ENCODE data around the gene STK17B. TPM values are rescaled to one million over a fixed set of nuclear protein-coding genes. Genes with fewer than 3 reads are reported as not detected.

STK17B gene
- total and polyA plus RNA-seq, 9 of the 15 experiments (the other 6 are each of a cell fraction or from before 2014, with no cell fraction given), result 2.3 to 17.7 (median 8.5) TPM

DNA sequence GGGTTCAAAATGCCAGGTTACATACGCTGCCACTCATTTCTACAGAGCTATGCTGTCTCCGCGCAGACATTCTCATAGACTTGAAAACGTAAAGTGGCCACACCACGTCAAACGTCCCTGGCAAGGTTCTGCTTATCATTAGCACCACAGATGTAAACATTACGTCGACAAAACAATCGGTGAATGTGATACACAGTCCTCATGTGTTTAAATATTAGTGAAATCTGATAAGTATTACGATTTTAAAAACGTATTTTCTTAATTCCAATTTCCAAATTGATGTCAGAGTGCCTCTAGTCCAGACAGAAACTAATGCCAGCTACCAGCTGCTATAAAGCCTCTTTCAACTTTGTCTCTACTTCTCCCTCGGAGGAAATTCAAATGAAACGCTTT lies 1.2 kb downstream of the STK17B start (continued):
- TF ChIP-seq, protein P1, sequence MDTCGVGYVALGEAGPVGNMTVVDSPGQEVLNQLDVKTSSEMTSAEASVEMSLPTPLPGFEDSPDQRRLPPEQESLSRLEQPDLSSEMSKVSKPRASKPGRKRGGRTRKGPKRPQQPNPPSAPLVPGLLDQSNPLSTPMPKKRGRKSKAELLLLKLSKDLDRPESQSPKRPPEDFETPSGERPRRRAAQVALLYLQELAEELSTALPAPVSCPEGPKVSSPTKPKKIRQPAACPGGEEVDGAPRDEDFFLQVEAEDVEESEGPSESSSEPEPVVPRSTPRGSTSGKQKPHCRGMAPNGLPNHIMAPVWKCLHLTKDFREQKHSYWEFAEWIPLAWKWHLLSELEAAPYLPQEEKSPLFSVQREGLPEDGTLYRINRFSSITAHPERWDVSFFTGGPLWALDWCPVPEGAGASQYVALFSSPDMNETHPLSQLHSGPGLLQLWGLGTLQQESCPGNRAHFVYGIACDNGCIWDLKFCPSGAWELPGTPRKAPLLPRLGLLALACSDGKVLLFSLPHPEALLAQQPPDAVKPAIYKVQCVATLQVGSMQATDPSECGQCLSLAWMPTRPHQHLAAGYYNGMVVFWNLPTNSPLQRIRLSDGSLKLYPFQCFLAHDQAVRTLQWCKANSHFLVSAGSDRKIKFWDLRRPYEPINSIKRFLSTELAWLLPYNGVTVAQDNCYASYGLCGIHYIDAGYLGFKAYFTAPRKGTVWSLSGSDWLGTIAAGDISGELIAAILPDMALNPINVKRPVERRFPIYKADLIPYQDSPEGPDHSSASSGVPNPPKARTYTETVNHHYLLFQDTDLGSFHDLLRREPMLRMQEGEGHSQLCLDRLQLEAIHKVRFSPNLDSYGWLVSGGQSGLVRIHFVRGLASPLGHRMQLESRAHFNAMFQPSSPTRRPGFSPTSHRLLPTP (IDR thresholded peaks at IDR 0.05; ENCODE audit: borderline replicate concordance, extremely low read depth, insufficient read length), result no peak
- TF ChIP-seq GATAD2A (IDR thresholded peaks at IDR 0.05) (no peak), HNRNPUL1 (IDR thresholded peaks at IDR 0.05; ENCODE audit: low read length) (no peak), HNRNPL (IDR thresholded peaks at IDR 0.05; ENCODE audit: low read depth, low read length) (no peak), NCOA6 (IDR thresholded peaks at IDR 0.05) (no peak), RBM15 (IDR thresholded peaks at IDR 0.05; ENCODE audit: insufficient read depth, low read length) (no peak), NELFE (IDR thresholded peaks at IDR 0.05; ENCODE audit: insufficient read depth, insufficient read length) (no peak), ZNF124 (CRISPR knock-in tag; IDR thresholded peaks at IDR 0.05) (no peak), ZEB2 (IDR thresholded peaks at IDR 0.05) (no peak), KLF16 (IDR thresholded peaks at IDR 0.05) (no peak), RUNX1 (IDR thresholded peaks at IDR 0.05; ENCODE audit: low read depth) (no peak), RBBP5 (IDR thresholded peaks at IDR 0.05; ENCODE audit: borderline replicate concordance, insufficient read depth, low read length, poor library complexity, severe bottlenecking) (no peak), CEBPG (CRISPR knock-in tag; IDR thresholded peaks at IDR 0.05) (no peak), CEBPG (tag; conservative IDR thresholded peaks at IDR 0.05 in 1 of 2, IDR thresholded peaks at IDR 0.05 in 1 of 2) (no peak), TAL1 (IDR thresholded peaks at IDR 0.05) (peak; percentile 44), DMBX1 (CRISPR knock-in tag; IDR thresholded peaks at IDR 0.05; ENCODE audit: borderline replicate concordance) (no peak), SMARCE1 (IDR thresholded peaks at IDR 0.05) (no peak), TCF3 (CRISPR knock-in tag; IDR thresholded peaks at IDR 0.05) (peak; percentile 25; the same call in 1 of the 2 replicates), ZNF175 (CRISPR knock-in tag; IDR thresholded peaks at IDR 0.05; ENCODE audit: low read depth) (no peak)
- TF ChIP-seq, protein P2, sequence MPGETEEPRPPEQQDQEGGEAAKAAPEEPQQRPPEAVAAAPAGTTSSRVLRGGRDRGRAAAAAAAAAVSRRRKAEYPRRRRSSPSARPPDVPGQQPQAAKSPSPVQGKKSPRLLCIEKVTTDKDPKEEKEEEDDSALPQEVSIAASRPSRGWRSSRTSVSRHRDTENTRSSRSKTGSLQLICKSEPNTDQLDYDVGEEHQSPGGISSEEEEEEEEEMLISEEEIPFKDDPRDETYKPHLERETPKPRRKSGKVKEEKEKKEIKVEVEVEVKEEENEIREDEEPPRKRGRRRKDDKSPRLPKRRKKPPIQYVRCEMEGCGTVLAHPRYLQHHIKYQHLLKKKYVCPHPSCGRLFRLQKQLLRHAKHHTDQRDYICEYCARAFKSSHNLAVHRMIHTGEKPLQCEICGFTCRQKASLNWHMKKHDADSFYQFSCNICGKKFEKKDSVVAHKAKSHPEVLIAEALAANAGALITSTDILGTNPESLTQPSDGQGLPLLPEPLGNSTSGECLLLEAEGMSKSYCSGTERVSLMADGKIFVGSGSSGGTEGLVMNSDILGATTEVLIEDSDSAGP (CRISPR knock-in tag; IDR thresholded peaks at IDR 0.05), result no peak
- TF ChIP-seq, protein P3, sequence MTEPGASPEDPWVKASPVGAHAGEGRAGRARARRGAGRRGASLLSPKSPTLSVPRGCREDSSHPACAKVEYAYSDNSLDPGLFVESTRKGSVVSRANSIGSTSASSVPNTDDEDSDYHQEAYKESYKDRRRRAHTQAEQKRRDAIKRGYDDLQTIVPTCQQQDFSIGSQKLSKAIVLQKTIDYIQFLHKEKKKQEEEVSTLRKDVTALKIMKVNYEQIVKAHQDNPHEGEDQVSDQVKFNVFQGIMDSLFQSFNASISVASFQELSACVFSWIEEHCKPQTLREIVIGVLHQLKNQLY (CRISPR knock-in tag; conservative IDR thresholded peaks at IDR 0.05), result no peak
- TF ChIP-seq, protein P4, sequence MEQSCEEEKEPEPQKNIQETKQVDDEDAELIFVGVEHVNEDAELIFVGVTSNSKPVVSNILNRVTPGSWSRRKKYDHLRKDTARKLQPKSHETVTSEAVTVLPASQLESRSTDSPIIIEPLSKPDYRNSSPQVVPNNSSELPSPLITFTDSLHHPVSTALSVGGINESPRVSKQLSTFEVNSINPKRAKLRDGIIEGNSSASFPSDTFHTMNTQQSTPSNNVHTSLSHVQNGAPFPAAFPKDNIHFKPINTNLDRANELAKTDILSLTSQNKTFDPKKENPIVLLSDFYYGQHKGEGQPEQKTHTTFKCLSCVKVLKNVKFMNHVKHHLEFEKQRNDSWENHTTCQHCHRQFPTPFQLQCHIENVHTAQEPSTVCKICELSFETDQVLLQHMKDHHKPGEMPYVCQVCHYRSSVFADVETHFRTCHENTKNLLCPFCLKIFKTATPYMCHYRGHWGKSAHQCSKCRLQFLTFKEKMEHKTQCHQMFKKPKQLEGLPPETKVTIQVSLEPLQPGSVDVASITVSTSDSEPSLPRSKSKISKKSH (CRISPR knock-in tag; IDR thresholded peaks at IDR 0.05), result no peak
- TF ChIP-seq, protein P5, sequence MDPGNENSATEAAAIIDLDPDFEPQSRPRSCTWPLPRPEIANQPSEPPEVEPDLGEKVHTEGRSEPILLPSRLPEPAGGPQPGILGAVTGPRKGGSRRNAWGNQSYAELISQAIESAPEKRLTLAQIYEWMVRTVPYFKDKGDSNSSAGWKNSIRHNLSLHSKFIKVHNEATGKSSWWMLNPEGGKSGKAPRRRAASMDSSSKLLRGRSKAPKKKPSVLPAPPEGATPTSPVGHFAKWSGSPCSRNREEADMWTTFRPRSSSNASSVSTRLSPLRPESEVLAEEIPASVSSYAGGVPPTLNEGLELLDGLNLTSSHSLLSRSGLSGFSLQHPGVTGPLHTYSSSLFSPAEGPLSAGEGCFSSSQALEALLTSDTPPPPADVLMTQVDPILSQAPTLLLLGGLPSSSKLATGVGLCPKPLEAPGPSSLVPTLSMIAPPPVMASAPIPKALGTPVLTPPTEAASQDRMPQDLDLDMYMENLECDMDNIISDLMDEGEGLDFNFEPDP (CRISPR knock-in tag; IDR thresholded peaks at IDR 0.05), result no peak
